ENCODE measurements around the gene HGF. TPM values are rescaled to one million over a fixed set of nuclear protein-coding genes. Genes with fewer than 3 reads are reported as not detected.
"Not testable (repeated sequence)": the region's sequence is repeated elsewhere in the genome, so short reads cannot be mapped to it uniquely, and the experiment has no call there.

HGF gene
- total RNA-seq (2022) (not detected in 2 replicates), Bru-seq, nascent RNA (not detected), BruChase-seq, experiment 1, labeled RNA remaining after a 2-hour chase (not detected), BruChase-seq, experiment 2, labeled RNA remaining after a 6-hour chase (not detected)
- long read RNA-seq = 0 reads

DNA sequence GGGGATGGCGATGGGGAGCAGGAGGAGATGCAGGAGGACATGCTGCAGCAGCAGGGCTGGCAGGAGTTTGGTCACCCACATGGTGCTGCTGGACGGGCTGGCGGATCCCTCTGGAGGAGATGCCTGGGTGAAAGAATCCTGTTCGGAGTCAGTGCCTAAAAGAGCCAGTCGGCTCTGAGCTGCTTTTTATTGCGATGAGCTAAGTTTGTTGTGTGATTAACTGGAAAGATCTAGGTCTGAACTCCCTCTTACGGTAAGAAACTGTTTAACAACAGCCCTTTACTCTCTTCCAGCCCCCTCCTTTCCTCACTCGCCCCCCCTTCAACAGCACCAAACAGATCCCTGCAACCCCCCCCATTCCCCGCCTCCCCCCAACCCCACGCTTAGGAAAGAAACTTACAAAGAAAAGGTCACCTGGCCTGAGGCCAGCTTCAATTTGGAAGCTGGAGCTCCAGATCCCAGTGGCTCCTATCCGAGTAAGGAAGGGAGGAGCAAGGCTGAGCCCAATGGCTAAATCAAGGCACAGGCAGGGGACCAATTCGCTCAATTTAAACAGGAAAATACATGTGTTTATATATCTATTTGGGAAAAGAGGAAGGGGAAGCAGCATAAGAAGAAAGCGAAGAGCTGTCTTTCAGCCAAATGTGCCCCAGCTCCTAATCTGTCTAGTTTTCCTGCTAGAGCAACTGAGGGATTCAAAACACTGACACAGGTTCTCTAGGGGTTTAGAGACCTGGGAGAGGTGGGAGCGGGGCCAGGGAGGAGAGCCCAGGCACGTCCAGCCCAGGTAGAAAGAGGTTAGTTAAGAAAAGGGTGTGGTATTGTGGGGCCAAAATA is at the start of gene HGF:
TSS of gene HGF (minus strand) at position 157 of the 837 bp plus-strand sequence. CDS start at position 81, 76 bp downstream.
- no peaks in the 10 kb centered on the region for H3K27me3 ChIP-seq (replicated peaks; ENCODE audit: control insufficient read depth, insufficient read depth, low read length)
- H3K27me3 Mint-ChIP-seq (ENCODE audit: insufficient read depth, unreplicated experiment) = peaks cover 26% of the 10 kb centered on the region

DNA sequence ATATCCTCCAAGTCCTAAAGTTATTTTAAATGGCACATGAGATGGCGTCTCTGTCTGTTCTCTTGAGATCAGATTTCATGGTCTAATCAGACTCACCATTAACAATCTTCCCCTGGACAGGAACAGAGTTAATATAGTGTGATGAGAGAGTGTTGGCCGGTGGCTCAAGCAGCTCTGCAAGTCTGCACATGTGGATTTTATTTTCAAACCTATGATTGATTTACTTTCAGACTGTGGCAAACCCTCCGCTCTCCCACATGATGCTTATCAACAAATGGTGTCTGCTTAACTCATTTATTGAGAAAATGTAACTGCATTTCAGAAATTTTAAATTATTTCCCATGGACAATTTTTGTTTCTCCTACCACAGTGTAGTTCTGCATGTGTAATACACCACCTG is 46.5 kb upstream of the HGF start:
- H3K4me1 Mint-ChIP-seq (ENCODE audit: low read depth, unreplicated experiment) = no peaks in the 10 kb centered on the region
- H3K36me3 Mint-ChIP-seq (ENCODE audit: insufficient read depth, unreplicated experiment) = no peaks in the 10 kb centered on the region
- H3K4me3 ChIP-seq (ENCODE audit: low read depth, low read length) = no peak overlapping the region
- no peak overlapping the region for H3K27ac Mint-ChIP-seq (ENCODE audit: unreplicated experiment)
- intact Hi-C loops (cut with micrococcal nuclease; ENCODE audit: unreplicated experiment) = no loop called here
- DNase-seq = no peak
- H3K27me3 ChIP-seq (replicated peaks; ENCODE audit: control insufficient read depth, insufficient read depth, low read length) = no peaks in the 10 kb centered on the region
- H3K27me3 Mint-ChIP-seq (ENCODE audit: insufficient read depth, unreplicated experiment) = no peaks in the 10 kb centered on the region
- ChIA-PET POLR2A (no interaction called here), CTCF (no interaction called here)
- BruUV-seq (replicated peaks) = no TSS peak
- no peaks in the 10 kb centered on the region for H3K36me3 ChIP-seq (ENCODE audit: control insufficient read depth, insufficient read depth, low read length)
- no peaks in the 10 kb centered on the region for H3K9me3 Mint-ChIP-seq (ENCODE audit: unreplicated experiment)
- H3K4me3 Mint-ChIP-seq (ENCODE audit: unreplicated experiment) = no peak overlapping the region
- H3K9me3 ChIP-seq = no peaks in the 10 kb centered on the region
- no peaks in the 10 kb centered on the region for H3K4me1 ChIP-seq
- TF ChIP-seq, protein P1, sequence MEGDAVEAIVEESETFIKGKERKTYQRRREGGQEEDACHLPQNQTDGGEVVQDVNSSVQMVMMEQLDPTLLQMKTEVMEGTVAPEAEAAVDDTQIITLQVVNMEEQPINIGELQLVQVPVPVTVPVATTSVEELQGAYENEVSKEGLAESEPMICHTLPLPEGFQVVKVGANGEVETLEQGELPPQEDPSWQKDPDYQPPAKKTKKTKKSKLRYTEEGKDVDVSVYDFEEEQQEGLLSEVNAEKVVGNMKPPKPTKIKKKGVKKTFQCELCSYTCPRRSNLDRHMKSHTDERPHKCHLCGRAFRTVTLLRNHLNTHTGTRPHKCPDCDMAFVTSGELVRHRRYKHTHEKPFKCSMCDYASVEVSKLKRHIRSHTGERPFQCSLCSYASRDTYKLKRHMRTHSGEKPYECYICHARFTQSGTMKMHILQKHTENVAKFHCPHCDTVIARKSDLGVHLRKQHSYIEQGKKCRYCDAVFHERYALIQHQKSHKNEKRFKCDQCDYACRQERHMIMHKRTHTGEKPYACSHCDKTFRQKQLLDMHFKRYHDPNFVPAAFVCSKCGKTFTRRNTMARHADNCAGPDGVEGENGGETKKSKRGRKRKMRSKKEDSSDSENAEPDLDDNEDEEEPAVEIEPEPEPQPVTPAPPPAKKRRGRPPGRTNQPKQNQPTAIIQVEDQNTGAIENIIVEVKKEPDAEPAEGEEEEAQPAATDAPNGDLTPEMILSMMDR (IDR thresholded peaks at IDR 0.05; ENCODE audit: insufficient read depth in 1 of 2, low read depth in 1 of 2, low read length in 1 of 2, severe bottlenecking in 1 of 2, unreplicated experiment in 1 of 2) = no peak

More for the DNA sequence above, at the start of gene HGF:
- no peak for DNase-seq
- Mint-ChIP-seq H3K4me3 (ENCODE audit: unreplicated experiment) (no peak within 1 kb of the TSS), H3K9me3 (ENCODE audit: unreplicated experiment) (no peaks in the 10 kb centered on the region), H3K27ac (ENCODE audit: unreplicated experiment) (no peak within 1 kb of the TSS), H3K4me1 (ENCODE audit: low read depth, unreplicated experiment) (no peaks in the 10 kb centered on the region), H3K36me3 (ENCODE audit: insufficient read depth, unreplicated experiment) (peaks cover 5% of the 10 kb centered on the region)
- intact Hi-C loops (cut with micrococcal nuclease; ENCODE audit: unreplicated experiment) = no loop called here
- Histone ChIP-seq H3K36me3 (ENCODE audit: control insufficient read depth, insufficient read depth, low read length) (no peaks in the 10 kb centered on the region), H3K4me1 (no peaks in the 10 kb centered on the region), H3K4me3 (ENCODE audit: low read depth, low read length) (no peak within 1 kb of the TSS), H3K9me3 (no peaks in the 10 kb centered on the region)
- POLR2A ChIA-PET = no interaction called here
- CTCF ChIA-PET = interaction anchor here (0.6 kb wide), 1 partner anchor 51 kb away, joined by 3 read pairs; no protein-coding TSS in a partner anchor
- TF ChIP-seq, protein P1 (IDR thresholded peaks at IDR 0.05; ENCODE audit: insufficient read depth in 1 of 2, low read depth in 1 of 2, low read length in 1 of 2, severe bottlenecking in 1 of 2, unreplicated experiment in 1 of 2) = no peak
- no TSS peak for BruUV-seq (replicated peaks)

DNA sequence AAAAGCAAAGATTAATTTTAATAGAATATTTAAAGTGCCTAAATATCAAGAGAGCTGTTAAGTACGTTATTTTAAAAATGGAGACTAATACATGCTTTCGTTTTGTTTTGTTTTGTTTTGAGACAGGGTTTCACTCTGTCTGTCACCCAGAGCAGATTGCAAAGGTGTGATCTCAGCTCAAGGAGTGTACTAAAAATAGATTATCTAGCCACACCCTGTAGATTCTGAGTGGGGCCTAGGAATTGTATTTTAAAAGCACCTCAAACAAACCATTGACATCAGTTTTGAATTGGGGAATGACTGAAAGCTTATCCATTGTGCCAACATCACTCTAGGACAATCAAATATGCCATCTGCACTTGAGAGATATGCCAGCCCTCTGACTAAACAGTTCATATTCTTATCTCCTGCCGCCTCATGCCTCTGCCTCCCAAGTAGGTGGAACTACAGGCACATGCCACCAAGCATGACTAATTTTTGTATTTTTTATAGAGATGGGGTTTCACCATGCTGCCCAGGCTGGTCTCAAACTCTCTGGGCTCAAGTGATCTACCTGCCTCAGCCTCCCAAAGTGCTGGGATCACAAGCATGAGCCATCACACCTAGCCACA is 43.1 kb upstream of the HGF start:
- H3K9me3 Mint-ChIP-seq (ENCODE audit: unreplicated experiment); BruUV-seq (replicated peaks); H3K4me3 ChIP-seq (ENCODE audit: low read depth, low read length); H3K4me1 Mint-ChIP-seq (ENCODE audit: low read depth, unreplicated experiment); H3K27me3 ChIP-seq (replicated peaks; ENCODE audit: control insufficient read depth, insufficient read depth, low read length); intact Hi-C loops (cut with micrococcal nuclease; ENCODE audit: unreplicated experiment); DNase-seq; H3K9me3 ChIP-seq; CTCF ChIA-PET; H3K36me3 Mint-ChIP-seq (ENCODE audit: insufficient read depth, unreplicated experiment); H3K4me1 ChIP-seq; POLR2A ChIA-PET; H3K27ac Mint-ChIP-seq (ENCODE audit: unreplicated experiment); H3K4me3 Mint-ChIP-seq (ENCODE audit: unreplicated experiment); H3K36me3 ChIP-seq (ENCODE audit: control insufficient read depth, insufficient read depth, low read length); H3K27me3 Mint-ChIP-seq (ENCODE audit: insufficient read depth, unreplicated experiment): not testable (repeated sequence)

All from Caco-2 (cell line).